Hepatic stellate cell (primary cell): Measurements from ENCODE around the gene IL16.

Experiments used
- DNase-seq: peaks from one replicate; pipeline ENCODE4 v3.0.0; 2011; ENCODE audit warnings: low spot score

Gene IL16

DNA sequence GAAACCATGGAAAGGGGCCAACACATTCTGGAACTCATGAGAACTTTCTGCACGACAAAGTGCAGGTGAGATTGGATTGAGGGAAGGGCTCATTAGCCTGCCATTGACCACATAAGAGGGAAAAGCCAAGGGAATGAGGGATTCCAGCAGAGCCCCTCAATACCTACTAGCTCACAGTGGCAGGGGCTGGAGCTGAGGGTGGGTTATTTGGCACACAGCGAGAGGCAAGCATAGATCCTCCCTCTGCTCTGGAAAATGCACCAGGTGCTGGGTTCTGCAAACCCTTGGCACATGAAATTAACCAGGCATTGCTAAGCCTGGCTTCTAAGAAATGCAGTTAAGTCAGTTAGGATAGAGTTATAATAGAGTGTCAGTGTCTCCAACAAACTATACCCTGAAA lies 60.8 kb downstream of the IL16 start:
- DNase-seq: no peak

DNA sequence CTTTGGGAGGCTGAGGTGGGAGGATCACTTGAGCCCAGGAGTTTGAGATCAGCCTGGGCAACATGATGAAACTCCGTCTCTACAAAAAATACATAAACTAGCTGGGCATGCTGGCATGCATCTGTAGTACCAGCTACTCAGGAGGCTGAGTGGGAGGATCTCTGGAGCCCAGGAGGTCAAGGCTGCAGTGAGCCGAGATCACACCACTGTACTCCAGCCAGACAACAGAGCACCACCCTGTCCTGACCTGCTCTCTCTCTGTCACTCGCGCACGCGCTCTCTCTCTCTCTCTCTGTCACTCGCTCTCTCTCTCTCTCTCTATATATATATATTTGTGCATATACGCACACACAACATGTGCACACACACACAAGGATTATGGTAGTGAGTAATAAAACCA lies 61.8 kb downstream of the IL16 start:
- DNase-seq: no peak

DNA sequence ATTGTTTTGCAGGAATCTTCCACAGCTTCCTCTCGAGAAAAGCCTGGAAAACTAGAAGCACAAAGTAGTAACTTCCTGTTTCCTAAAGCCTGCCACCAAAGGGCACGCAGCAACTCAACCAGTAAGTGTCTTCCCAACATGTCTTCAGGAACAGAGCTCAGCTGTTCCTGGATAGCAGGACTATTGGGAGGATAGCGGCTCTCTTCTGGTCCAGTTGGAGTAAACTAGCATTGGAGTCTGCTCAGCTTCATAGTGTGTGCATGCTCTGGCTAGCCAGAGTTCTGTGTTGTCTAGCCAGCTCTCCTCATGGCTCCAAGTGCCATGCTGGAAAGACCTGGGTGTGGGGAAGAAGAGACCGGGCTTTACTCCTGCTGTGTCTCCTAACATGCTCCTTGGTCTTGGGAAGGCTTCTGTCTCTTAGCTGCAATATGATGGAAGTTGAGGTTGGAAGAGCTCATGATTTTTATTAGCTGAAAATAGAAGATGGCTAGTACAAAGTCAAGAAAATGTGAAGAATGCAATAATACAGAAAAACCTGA lies 63.1 kb downstream of the IL16 start:
- no peak for DNase-seq

DNA sequence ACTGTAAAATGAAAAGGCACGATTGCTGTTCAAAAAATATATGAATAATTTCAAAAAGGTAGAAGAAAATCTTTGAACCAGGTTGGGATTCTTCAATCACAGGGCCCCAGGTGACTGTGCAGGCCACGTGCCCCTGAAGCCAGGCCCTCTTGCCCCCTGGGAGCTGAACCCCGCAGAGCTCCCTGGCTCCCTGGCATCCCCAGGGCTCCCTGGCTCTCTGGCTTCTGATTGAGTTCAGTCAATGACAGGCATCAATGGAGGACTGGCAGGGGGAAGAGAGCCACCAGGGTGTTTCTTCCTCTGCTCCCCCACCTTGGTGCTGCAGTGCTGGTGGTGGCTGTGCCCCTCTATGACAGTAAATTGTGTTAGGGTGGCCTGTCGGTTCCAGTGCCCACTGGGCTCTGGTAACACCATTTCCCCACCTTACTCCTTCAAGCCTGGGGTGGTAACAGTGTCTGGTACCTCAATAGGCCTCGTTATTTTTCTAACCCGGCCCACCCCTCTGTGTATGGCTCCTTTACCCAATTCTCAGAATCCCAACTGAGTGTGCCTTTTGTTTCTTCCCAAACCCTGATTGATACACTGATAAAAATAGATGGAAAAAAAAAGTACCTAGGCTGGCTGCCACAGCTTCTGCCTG lies 64.6 kb downstream of the IL16 start:
- DNase-seq: no peak

DNA sequence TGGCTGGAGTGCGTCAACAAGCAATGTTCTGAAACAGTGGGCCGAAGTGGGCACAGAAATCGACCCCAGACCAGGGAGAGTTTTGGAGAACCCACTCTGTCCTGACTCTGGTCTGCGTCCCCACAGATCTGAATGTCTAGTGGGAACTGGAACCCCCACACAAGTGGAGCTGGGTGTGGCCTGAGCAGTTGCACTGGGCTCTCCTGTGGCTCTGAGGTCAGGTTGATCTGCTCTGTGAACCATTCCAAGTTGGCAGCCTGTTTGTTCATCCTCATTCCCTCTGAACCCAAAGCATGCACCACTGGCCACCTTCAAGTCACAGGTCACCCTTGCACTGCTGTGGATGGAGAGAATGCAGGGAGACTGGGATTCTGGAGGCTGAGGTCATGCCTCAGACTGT lies 66.8 kb downstream of the IL16 start:
- DNase-seq: no peak

DNA sequence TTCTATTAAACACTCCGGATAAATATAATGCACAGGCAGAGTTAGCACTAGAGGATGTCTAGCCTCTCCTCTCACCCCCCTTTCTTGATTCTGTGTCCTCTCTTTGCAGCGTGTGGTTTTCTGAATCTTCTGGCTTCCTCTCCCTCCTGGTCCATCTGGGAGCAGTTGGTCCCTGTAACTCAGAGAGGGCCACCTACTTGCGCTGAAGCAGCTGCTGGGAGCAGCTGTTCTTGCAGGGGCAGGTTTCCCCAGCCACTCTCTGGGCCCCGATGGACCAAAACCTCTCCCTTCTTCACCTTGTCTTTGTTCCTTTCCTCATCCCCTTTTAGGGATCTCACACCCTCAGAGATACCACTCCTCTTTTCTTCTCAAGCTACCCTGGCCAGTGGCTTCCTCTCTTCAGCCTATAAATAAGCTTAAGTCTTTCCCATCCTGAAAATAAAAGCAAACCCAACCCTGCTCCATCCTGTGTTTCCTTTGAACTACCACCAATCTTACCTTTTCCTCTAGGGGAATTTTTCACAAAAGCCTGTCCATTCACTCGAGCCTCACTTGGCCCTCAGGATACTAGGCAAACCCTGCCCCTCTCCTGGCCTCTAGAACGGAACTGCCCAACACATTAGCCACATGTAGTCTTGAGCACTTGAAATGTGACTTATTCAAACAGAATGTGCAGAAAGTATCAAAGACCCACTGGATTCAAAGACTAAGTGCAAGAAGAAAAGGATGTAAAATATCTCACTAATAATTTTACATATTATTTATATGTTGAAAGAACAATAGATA lies 67.6 kb downstream of the IL16 start:
- no peak for DNase-seq

DNA sequence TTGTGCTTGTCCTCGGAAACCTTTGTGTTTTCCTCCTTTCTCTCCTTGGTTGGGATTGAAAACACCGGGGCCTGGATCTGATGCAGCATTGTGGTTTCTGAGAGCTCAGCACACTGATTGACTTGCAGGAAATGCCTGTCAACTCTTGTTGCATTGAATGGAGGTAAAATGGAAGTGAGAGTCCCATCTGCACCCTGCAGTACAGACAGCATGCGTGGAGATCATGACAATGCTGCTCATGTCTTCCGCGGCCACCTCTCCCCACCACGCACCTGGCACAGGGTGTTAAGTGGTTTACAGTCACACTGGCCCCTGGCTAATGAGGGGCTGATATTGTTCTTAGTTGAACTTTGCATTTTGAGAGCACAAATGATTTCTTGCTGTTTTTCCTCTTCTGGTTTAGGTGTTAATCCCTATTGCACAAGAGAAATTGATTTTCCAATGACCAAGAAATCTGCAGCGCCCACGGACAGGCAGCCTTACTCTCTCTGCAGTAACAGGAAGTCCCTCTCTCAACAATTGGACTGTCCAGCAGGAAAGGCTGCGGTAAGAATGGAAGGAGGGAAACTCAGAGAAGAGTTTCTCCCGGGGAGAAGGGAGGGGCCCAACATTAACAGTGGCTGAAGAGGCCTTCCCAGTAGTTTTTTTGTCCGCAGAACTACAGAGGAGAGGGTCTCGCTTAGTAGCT lies 68.7 kb downstream of the IL16 start:
- DNase-seq: no peak

DNA sequence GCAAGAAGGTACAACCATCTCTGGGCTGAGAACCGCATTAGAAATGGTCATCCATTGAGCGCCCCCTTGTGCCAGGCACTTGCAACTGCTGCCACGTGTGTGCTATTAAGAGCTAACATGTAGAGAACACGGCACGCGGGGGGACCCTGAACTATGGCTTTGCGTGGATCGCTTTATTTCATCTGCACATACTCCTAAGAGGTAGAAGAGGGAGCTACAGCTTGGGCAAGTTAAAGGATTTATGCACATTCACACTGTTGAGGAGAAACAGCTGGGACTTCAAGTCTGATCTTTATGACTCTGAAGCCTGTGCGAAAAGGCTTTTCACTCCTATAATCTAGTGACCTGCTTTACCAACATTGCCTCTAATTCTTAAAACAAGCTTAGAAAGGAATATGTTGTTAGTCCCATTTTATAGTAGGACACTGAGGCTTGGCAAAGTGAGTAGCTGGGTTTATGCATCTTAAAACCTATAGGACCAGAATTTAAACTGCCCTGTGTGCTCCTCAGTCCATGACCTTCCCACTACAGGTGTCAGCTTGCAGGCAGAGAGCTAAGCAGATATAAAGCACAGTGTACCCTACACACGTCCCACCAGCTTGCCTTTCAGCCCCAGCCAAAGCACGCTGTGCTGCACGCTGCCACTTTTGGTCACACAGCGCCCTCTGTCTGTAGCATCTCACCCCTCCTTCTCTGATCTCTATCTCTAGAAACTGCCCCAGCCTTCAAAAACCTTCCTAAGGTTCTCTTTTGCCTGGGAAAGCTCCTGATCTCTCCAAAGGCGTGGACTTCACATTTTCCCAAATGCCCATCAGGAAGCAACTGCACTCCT lies 69.5 kb downstream of the IL16 start:
- DNase-seq: peak; percentile 77

DNA sequence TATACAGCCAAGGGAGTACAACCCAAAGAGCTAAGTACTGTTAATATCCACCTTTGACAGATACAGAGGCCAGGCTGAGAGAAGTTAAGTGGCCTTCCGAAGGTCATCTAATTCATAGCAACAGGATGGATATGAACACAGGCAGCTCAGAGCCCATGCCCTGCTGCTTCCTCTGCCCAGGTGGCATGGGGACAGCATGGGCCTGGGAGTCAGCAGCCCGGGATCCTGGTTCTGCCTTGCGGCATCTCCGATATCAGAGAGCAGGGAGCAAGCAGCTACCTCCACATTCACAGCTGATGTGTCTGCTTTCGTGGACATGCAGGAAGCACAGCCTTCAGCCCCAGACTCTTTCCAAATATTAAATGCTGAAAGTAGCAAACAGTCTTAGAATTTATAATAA lies 71.7 kb downstream of the IL16 start:
- DNase-seq: no peak

DNA sequence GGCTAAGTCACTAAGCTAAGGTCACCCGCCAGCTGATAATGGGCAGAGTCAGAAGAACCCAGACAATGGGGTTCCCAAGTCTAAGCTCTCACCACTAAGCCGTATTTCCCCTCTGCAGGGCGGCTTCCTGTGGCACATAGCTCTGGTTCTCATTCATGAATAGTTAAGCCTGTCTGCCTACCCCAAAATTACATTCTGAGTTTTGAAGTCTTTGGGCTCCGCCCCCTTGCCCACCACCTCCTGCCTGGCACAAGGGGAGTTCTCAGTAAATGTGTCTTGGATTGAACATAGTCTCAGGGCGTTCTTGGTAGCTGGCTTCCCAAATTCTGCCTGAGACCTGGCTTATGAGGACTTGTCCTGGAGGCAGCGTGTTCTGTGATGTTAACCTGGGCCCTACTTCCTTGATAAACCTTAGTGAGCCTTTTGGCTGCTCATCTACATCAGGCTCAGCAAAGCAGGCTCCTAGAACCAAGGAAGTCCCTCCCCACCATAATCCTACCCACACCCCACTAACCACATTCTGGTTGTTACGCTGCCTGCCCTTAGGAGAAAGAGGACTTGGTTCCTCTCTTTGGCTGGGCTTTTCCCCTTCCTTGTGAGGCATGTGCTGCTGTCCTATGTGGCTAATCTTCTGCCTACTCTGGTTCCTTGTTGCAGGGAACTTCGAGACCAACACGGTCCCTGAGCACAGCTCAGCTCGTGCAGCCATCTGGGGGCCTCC lies 72.4 kb downstream of the IL16 start:
- no peak for DNase-seq

DNA sequence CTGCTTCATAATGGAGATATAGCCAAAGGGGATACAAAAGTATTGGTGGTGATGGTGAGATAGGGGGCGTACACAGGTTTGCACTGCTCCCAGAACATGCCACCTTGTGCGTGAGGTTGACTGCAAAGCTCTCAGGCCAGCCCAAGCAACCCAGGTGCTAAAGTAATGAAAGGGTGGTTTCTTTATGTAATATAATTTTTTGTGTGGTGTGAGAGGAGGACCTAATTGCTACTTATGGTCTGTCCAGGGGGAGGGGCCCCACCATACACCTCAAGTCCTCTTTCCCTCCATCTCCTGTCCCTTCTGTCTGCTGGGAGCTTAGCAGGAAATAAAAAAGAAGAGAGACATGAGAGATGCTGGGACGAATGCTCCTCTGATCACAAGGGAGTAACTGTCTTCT lies 73.5 kb downstream of the IL16 start:
- no peak for DNase-seq

DNA sequence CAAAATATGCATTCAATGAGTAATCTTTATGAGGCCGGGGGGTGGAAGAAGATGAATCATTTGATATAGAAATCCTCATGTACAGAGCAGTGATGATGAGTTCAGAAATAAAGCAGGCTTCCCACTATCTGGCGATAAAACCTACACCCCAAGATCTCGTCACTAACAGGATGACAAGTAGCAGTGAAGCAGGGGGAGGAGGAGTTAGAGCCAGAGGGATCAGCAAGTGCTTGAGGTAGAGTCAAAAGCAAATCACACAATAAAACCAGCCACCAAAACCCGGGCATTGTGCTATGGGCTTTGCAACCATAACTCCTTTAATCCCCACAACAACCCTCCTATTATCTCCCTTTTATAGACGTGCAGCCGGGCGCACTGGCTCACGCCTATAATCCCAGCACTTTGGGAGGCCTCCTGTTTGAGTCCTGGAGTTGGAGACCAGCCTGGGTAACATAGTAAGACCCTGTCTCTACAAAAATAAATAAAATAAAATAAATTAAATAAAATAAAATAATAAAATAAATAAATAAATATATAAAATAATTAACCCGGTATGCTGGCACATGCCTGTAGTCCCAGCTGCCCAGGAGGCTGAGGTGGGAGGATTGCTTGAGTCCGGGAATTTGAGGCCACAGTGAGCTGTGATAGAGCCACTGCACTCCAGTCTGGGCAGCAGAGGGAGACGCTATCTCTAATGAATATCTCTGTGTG lies 74.3 kb downstream of the IL16 start:
- no peak for DNase-seq

DNA sequence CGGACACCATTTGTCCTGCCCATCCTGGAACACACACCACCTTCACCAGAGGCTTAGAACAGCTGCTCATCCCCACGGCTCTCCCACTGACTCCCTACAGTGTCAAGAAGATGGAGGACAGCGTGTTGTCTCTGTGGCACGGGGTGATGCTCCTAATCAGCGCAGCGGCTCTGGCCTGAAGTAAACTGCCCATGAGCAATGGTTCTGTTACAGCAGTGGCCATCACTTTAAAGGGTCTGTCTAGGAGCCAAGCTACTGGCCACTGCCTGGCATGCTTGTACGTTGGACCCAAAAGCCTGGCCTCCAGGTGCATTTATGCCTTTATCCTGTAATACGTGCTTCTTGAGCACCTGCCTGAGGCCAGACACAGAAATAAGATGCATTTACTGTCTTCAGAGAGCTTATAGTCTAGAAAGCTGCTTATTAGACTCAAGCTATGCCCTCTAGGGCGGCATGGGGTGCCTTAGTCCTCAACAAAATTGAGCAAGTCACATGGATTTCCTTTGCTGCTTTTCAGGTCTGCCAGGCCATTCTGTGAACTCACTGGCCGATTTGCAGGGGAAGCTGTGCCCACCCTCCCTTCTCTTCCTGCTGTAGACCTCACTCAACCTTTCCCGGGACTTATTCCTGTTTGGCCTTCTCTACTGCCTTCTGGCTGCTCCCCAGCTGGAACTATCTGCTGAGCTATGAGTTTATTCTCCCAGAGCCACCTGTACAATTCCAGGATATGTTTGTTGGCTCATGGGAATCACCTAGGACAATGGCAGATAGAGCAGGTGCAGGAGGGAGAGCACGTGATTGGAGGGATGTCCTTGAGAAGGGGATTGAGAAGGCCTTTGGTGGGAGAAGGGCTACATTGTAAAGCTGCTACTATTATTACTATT lies 75.3 kb downstream of the IL16 start:
- no peak for DNase-seq

DNA sequence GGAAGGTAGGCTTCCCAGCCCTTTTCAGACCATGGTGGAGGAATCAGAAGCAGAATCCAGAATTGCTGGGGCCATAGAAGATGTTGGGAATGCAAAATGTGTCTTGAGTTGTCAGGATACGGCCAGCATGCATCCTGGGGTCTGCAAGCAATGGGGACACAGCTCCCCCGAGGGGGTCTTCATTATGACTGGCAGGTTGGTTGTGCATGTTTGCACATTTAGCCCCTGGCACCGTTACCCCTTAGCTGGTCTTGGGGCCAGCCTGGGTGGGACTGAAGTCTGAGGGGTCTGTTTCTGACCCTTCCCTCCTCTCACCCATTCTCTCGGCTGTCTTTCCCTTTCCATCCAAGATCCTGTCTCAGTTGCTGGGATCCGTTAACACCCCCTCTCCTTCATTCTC lies 76.5 kb downstream of the IL16 start:
- no peak for DNase-seq

DNA sequence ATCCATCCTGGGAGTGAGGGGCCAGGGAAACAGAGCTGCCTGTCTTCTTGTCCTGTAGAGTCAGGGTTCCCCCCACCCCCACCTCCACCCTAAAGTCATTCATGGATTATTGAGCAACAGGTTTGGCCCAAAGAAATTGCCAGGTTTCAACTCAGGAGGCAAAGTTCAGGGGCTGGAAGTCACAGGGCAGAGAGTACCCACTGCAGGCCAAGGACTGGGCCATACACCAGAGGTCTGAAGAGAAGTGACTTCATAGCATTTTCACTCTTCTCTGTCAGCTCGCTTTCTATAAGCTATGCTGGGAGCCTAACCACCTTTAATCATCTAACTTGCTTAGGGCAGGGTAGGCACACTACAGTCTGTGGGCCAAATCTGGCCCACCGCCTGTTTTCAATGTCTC lies 77.2 kb downstream of the IL16 start:
- DNase-seq: no peak

DNA sequence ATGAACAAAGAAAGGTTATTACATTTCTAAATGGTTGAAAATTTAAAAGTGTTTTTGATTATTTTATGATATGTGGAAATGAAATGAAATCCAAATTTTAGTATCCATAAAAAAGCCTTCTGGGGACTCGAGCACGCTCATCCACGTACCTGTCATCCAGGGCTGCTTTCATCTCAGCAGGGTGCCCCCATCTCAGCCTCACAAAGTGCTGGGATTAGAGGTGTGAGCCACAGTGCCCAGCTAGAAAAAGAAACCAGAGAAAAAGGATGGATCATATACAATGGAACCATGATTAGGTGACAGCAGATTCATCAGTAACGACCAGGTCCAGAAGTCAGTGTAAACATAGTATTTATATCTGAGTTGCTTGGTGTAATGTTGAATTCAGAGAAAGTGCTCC lies 77.6 kb downstream of the IL16 start:
- DNase-seq: no peak

DNA sequence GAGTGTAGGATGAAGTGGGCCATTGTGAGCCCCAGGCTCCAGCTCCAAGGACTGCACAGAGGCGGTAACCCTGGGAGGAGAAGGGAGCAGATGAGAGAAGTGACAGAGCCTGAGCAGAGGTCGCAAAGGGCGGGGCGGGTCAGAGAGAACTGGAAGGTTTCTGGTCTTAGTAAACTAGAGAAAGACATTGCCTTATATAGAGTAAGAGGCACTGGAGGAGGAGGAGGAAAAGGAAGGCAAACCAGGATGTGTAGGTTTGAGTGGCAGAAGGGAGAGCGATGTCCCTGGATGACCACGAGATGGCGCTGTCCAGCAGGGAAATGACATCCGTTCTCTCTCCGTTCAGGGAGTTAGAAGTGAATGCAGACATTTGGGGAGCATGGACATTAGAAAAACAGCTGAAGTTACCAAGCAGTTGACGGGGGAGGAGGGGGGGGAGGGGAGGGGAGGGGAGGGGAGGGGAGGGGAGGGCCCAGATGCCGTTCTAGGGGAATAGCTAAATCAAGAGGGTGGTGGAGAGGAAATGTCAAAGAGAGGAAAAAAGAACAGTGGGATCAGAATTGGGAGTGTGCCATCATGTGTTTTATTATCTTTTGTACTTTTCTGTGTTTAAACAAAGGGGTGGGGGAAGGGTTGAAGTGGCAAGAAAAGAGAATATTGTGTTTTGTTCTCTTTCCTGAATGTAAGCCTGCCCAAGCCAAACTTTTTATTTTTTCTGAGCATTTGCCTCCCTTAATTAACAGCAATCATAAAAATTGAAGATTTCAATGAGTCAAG lies 78.4 kb downstream of the IL16 start:
- peak; percentile 68 for DNase-seq

DNA sequence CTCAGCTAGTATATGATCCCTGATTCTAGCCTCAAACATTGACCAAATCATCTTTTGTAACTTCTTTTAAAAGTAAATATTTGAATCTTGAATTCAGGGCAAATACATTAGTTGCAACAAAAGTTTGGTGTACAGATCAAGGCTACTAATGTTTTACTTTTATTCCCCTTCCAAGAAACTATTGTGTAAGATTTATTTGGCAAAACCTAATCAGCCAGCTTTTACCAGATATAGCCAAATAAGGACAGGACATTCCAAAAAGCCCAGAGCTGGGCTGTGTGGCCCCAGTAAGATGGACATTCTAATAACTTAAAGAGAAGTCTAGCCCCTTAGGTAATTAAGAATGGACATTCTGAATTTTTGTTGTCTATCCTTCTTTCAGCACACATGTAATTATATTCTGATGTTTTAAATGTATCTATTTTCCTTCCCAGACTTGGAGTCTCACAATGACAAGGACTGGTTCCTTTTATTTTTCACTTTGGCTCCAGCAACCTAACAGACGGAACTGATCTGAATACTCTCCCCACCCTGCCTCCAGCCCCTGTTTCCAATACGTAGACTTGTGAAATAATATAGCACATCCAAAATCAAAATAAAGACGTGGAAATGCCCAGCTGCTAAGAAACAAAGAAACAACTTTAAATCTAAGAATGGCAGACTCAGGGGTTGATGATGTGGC lies 79.2 kb downstream of the IL16 start:
- no peak for DNase-seq
